AG09309 (cell line): ENCODE results near the gene HTRA1.

Source experiments
- DNase-seq: peaks from one replicate; pipeline ENCODE4 v3.0.0-alpha.2; 2010; ENCODE audit warnings: low read depth
- H3K4me3 ChIP-seq: 2 replicates; pipeline ENCODE4 v1.5.1; 2011; ENCODE audit warnings: mild to moderate bottlenecking, low read depth, low read length, moderate library complexity; ENCODE audit not compliant: control insufficient read depth
- CTCF ChIP-seq: IDR thresholded peaks from 2 replicates; pipeline ENCODE4 v1.5.1; 2011; ENCODE audit warnings: mild to moderate bottlenecking, low read depth, low read length, inconsistent platforms; ENCODE audit not compliant: insufficient read depth, control insufficient read depth; ENCODE audit errors: missing control alignments

HTRA1 gene

GRCh38 chr10:122484276-122485060 lies 23.1 kb downstream of the HTRA1 start:
- no peak overlapping the region for H3K4me3 ChIP-seq
- TF ChIP-seq CTCF: no peak
- DNase-seq: no peak

GRCh38 chr10:122485670-122486069 lies 24.3 kb downstream of the HTRA1 start:
- H3K4me3 ChIP-seq: no peak overlapping the region
- no peak for DNase-seq
- TF ChIP-seq CTCF: no peak

GRCh38 chr10:122486406-122487080 lies 25.2 kb downstream of the HTRA1 start:
- TF ChIP-seq CTCF: no peak
- no peak for DNase-seq
- no peak overlapping the region for H3K4me3 ChIP-seq

GRCh38 chr10:122487174-122487765 lies 25.9 kb downstream of the HTRA1 start:
- DNase-seq: no peak
- no peak overlapping the region for H3K4me3 ChIP-seq
- TF ChIP-seq CTCF: no peak

- H3K4me3 ChIP-seq: no peak overlapping the region
- no peak for DNase-seq
- no peak for TF ChIP-seq CTCF
These were observed 28.9 kb downstream of the HTRA1 start for GRCh38 chr10:122490268-122490667.

GRCh38 chr10:122490786-122491680 lies 29.7 kb downstream of the HTRA1 start:
- no peak overlapping the region for H3K4me3 ChIP-seq
- TF ChIP-seq CTCF: no peak
- DNase-seq: no peak
